Right atrium auricular region (tissue), 2 donors: ENCODE data around the gene RNF166. TPM values are rescaled to one million over a fixed set of nuclear protein-coding genes. Genes with fewer than 3 reads are reported as not detected.

Experiments used
- DNase-seq: peaks from one replicate; pipeline ENCODE4 v3.0.0-alpha.2; 2019; ENCODE audit warnings: low spot score
- H3K27ac ChIP-seq, 2 donors: fragments of 200-600 bp; sonication (generic); 1 replicate in 1 of 2; 2 replicates in 1 of 2; pipeline ENCODE4 v1.5.1; 2016 to 2019
- H3K27me3 ChIP-seq, 2 donors: fragments of 200-600 bp; sonication (generic); one replicate each; pipeline versions ENCODE4 v1.5.1 to v1.6.0; 2017 to 2019
- H3K36me3 ChIP-seq: fragments of 200-600 bp; sonication (generic); one replicate; pipeline ENCODE4 v1.5.1; 2016
- H3K4me1 ChIP-seq, 2 donors: fragments of 200-600 bp; sonication (generic); one replicate each; pipeline versions ENCODE4 v1.5.1 to v1.6.0; 2017 to 2019
- H3K4me3 ChIP-seq, 2 donors: fragments of 200-600 bp; sonication (generic); 1 replicate in 1 of 2; 2 replicates in 1 of 2; pipeline ENCODE4 v1.5.1; 2017 to 2019; ENCODE audit warnings: mild to moderate bottlenecking in 1 of 2, moderate library complexity in 1 of 2
- H3K9me3 ChIP-seq, 2 donors: fragments of 200-600 bp; sonication (generic); one replicate each; pipeline ENCODE4 v1.5.1; 2019
- total RNA-seq, 2 donors: library from RNA; depleted of rRNA; stranded (reverse); fragments of >200 nt; gene quantifications; one replicate each; pipeline ENCODE4 v1.1.0, GENCODE V29; 2016
- TF ChIP-seq, protein P1 (sequence below), 2 donors: fragments of 200-600 bp; sonication (generic); IDR thresholded peaks; one replicate each; pipeline ENCODE4 v1.5.1; 2019; ENCODE audit warnings: antibody characterized with exemption in 2 of 2

The RNF166 gene
- total RNA-seq, 2 donors from 2014 or later: 16.9 to 19.4 TPM

DNA sequence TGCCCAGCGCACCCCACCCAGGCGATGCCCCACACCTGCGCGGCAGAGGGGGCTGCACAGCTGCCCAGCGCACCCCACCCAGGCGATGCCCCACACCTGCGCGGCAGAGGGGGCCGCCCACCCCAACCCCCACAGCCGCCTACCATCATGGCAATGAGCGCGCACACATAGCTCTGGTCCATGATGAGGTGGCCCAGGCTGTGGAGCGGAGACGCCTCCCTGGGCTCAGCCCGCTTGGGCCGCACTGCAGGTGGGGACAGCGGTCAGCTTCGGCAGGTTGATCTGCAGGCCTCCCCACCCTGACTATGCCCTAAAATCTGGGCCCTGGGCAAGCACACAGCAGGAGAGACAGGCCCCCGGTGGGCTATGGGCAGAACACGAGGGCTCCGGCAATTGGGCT, 30.3 kb upstream of the RNF166 start:
- H3K9me3 ChIP-seq: no peaks in the 10 kb centered on the region
- peaks cover 20% of the 10 kb centered on the region for H3K36me3 ChIP-seq
- no peak overlapping the region for H3K4me3 ChIP-seq
- H3K4me1 ChIP-seq: peaks cover 0 to 11% of the 10 kb centered on the region in 2 donors
- DNase-seq: no peak
- TF ChIP-seq, protein P1, sequence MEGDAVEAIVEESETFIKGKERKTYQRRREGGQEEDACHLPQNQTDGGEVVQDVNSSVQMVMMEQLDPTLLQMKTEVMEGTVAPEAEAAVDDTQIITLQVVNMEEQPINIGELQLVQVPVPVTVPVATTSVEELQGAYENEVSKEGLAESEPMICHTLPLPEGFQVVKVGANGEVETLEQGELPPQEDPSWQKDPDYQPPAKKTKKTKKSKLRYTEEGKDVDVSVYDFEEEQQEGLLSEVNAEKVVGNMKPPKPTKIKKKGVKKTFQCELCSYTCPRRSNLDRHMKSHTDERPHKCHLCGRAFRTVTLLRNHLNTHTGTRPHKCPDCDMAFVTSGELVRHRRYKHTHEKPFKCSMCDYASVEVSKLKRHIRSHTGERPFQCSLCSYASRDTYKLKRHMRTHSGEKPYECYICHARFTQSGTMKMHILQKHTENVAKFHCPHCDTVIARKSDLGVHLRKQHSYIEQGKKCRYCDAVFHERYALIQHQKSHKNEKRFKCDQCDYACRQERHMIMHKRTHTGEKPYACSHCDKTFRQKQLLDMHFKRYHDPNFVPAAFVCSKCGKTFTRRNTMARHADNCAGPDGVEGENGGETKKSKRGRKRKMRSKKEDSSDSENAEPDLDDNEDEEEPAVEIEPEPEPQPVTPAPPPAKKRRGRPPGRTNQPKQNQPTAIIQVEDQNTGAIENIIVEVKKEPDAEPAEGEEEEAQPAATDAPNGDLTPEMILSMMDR (IDR thresholded peaks at IDR 0.05): no peak
- H3K27me3 ChIP-seq: no peaks in the 10 kb centered on the region
- no peak overlapping the region for H3K27ac ChIP-seq

DNA sequence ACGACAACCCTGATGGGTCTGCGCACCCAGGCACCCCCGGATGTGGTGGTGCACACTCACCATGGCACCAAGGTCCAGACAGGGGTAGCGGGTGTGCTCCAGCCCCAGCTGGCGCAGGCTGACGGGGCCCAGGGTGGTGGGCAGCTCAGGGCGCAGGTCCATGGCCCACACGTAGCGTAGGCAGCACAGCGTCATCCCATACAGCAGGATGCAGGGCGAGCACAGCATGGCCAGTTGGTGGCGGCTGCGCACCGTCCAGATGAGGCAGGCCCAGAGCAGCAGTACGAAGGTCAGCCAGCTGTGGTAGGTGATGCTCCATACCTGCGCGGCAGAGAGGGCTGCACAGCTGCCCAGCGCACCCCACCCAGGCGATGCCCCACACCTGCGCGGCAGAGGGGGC, 29.9 kb upstream of the RNF166 start:
- Histone ChIP-seq H3K9me3 (no peaks in the 10 kb centered on the region), H3K27me3 (no peaks in the 10 kb centered on the region), H3K4me1 (peaks cover 0 to 11% of the 10 kb centered on the region in 2 donors), H3K4me3 (no peak overlapping the region), H3K36me3 (peaks cover 23% of the 10 kb centered on the region), H3K27ac (no peak overlapping the region)
- DNase-seq: no peak
- TF ChIP-seq, protein P1 (IDR thresholded peaks at IDR 0.05): no peak

DNA sequence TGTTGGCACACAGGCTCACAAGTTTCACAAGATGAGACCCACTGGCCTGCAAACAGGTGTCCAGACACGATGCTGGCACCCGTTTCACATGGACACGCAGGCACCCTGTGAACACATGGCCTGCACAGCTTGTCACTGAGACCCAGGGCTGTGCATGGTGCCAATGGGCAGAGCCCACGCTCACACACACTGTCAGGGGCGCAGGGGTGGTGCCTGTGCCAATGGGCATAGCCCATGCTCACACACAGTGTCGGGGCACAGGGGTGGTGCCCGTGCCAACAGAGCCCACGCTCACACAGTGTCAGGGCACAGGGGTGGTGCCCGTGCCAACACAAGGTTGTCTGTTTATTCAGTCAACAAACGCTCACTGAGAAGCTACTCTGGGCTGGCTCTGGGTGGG, 29.4 kb upstream of the RNF166 start:
- Histone ChIP-seq H3K36me3 (peaks cover 27% of the 10 kb centered on the region), H3K9me3 (no peaks in the 10 kb centered on the region), H3K27me3 (no peaks in the 10 kb centered on the region), H3K4me1 (peaks cover 0 to 11% of the 10 kb centered on the region in 2 donors), H3K4me3 (no peak overlapping the region), H3K27ac (no peak overlapping the region)
- TF ChIP-seq, protein P1 (IDR thresholded peaks at IDR 0.05): no peak
- no peak for DNase-seq

DNA sequence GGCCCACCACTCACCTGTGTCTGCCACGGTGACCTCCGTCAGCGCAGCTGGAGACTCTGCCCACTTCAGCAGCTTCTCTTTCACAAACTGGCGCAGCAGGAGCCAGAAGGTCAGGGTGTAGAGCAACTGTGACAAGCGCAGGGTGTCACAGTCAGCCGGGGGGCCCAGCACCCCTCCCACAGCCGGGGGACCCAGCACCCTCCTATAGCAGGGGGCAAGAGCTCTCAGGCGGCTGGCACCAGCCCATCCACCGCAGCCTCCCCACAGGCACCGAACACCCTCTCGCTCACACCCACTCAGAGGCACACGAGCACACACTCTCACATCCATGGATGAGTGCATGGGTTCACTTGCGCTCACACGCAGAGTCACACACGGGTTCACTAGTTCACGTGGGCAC, 28.9 kb upstream of the RNF166 start:
- no peak overlapping the region for H3K27ac ChIP-seq
- no peaks in the 10 kb centered on the region for H3K9me3 ChIP-seq
- no peak overlapping the region for H3K4me3 ChIP-seq
- no peaks in the 10 kb centered on the region for H3K27me3 ChIP-seq
- H3K4me1 ChIP-seq: peaks cover 0 to 11% of the 10 kb centered on the region in 2 donors
- TF ChIP-seq, protein P1 (IDR thresholded peaks at IDR 0.05): no peak
- peaks cover 31% of the 10 kb centered on the region for H3K36me3 ChIP-seq
- no peak for DNase-seq

DNA sequence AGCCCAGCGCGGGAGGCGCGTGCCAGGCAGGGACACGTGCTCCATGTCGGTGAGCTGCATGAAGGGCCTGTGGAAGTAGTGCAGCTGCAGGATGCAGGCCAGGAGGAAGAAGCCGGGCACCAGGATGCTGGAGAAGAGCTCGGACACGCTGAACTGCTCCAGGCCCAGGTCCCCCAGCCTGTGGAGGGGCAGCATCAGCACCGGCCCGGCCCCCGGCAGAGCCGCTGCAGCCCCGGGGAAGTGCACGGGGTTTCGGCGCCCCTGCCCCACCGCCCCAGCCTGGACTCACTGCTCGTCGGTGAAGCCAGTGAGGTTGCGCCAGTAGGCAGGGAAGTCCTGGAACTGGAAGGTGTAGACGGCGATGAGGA, 28.1 kb upstream of the RNF166 start:
- Histone ChIP-seq H3K27ac (no peak overlapping the region), H3K4me1 (peaks cover 0 to 11% of the 10 kb centered on the region in 2 donors), H3K27me3 (no peaks in the 10 kb centered on the region), H3K9me3 (no peaks in the 10 kb centered on the region), H3K36me3 (peaks cover 33% of the 10 kb centered on the region), H3K4me3 (no peak overlapping the region)
- TF ChIP-seq, protein P1 (IDR thresholded peaks at IDR 0.05): no peak
- no peak for DNase-seq

DNA sequence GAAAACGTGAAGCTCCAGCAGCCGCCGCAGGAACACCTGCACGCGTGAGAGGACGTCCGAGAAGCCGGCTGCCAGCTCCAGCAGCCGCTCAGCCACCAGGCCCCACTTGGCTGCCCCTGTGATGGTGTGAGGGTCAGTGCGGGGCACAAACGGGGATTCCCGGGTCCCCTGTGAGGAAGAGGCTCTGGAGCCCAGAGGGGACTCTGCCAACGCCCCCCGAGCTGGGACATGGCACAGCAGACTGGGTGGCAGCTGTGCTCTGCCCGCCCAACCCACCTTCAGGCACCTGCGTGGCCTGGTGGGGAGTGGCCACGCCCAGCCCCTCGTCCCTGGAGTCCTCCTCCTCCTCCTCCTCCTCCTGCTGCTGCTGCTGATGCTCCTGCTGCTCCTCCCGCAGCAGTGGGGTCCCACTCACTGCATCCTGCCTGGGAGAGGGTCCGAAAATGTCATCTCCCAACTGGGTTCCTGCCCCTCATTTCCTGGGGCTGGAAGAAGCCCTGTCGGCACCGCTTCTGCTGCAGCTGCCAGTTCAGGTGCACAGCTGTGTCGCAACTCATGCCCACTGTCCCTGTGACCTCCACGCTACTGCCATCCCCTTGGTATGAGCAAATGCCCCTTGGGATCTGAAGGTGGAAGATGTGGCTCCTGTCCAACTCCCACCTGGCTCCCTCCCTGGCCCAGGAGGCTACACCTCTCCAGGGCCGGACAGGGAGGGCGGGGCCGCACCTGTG, 27.6 kb upstream of the RNF166 start:
- peaks cover 33% of the 10 kb centered on the region for H3K36me3 ChIP-seq
- H3K27me3 ChIP-seq: no peaks in the 10 kb centered on the region
- TF ChIP-seq, protein P1 (IDR thresholded peaks at IDR 0.05): no peak
- no peak overlapping the region for H3K27ac ChIP-seq
- no peaks in the 10 kb centered on the region for H3K9me3 ChIP-seq
- DNase-seq: no peak
- H3K4me1 ChIP-seq: peaks cover 0 to 11% of the 10 kb centered on the region in 2 donors
- no peak overlapping the region for H3K4me3 ChIP-seq
